HEK293 (cell line): ENCODE results near the gene WDPCP.

Experiments used
- ZNF239 ChIP-seq: fragments of 450-650 bp; formaldehyde crosslinking; IDR thresholded peaks from 2 replicates; pipeline ENCODE4 v1.5.1; 2016; ENCODE audit warnings: missing biosample characterization, missing genetic modification characterization
- ZNF704 ChIP-seq: fragments of 450-650 bp; formaldehyde crosslinking; IDR thresholded peaks from 2 replicates; pipeline ENCODE4 v1.5.1; 2016; ENCODE audit warnings: missing biosample characterization, missing genetic modification characterization
- TF ChIP-seq, protein P1 (sequence below): fragments of 450-650 bp; formaldehyde crosslinking; IDR thresholded peaks from 2 replicates; pipeline ENCODE4 v1.5.1; 2016; ENCODE audit warnings: missing biosample characterization, missing genetic modification characterization
- TF ChIP-seq, protein P2 (sequence below): fragments of 450-650 bp; formaldehyde crosslinking; IDR thresholded peaks from 2 replicates; pipeline ENCODE4 v1.5.1; 2016; ENCODE audit warnings: missing biosample characterization, missing genetic modification characterization

- TF ChIP-seq, protein P1, sequence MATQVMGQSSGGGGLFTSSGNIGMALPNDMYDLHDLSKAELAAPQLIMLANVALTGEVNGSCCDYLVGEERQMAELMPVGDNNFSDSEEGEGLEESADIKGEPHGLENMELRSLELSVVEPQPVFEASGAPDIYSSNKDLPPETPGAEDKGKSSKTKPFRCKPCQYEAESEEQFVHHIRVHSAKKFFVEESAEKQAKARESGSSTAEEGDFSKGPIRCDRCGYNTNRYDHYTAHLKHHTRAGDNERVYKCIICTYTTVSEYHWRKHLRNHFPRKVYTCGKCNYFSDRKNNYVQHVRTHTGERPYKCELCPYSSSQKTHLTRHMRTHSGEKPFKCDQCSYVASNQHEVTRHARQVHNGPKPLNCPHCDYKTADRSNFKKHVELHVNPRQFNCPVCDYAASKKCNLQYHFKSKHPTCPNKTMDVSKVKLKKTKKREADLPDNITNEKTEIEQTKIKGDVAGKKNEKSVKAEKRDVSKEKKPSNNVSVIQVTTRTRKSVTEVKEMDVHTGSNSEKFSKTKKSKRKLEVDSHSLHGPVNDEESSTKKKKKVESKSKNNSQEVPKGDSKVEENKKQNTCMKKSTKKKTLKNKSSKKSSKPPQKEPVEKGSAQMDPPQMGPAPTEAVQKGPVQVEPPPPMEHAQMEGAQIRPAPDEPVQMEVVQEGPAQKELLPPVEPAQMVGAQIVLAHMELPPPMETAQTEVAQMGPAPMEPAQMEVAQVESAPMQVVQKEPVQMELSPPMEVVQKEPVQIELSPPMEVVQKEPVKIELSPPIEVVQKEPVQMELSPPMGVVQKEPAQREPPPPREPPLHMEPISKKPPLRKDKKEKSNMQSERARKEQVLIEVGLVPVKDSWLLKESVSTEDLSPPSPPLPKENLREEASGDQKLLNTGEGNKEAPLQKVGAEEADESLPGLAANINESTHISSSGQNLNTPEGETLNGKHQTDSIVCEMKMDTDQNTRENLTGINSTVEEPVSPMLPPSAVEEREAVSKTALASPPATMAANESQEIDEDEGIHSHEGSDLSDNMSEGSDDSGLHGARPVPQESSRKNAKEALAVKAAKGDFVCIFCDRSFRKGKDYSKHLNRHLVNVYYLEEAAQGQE (tag by site-specific recombination): no peak
- TF ChIP-seq, protein P2, sequence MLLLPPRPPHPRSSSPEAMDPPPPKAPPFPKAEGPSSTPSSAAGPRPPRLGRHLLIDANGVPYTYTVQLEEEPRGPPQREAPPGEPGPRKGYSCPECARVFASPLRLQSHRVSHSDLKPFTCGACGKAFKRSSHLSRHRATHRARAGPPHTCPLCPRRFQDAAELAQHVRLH (tag by site-specific recombination): no peak
- no peak for TF ChIP-seq ZNF704 (tag by site-specific recombination)
- TF ChIP-seq ZNF239 (tag by site-specific recombination): no peak
These were observed 74.0 kb downstream of the WDPCP start for GRCh38 chr2:63514237-63514716.
